Activated CD4-positive, CD25-positive, alpha-beta regulatory T cell treated with anti-CD3 and anti-CD28 coated beads, Interleukin-2, amount 50 U/mL, for 24 hours (primary cell): Measurements from ENCODE around the gene TUB.

ENCODE experiments used
- ATAC-seq, 2 donors: fragments of 150-1000 bp; cut with Tn5 transposase; one replicate each; pipeline ENCODE4 v1.10.0; 2021; ENCODE audit warnings: mild to moderate bottlenecking in 1 of 2, moderate library complexity in 1 of 2

The TUB gene

DNA sequence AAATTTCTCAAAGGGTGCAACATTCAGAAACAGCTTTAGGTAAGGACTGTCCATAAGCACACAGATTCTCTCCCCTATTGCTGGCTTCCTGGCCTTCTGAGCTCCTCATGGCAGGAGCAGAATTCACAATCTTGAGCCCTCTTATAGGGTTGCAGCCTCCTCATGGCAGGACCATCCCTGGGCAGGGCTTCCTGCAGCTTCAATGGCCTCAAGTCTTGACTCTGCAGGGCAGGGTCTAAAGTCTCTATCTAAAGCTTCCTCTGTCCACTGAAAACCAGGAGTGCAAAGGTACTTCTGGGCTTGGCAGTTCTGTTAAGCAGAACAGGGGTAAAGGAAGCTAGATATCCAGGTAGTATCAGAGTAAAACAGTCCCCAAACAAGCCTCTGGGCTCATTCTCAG is 28.7 kb downstream of the TUB start:
- no peak for ATAC-seq

DNA sequence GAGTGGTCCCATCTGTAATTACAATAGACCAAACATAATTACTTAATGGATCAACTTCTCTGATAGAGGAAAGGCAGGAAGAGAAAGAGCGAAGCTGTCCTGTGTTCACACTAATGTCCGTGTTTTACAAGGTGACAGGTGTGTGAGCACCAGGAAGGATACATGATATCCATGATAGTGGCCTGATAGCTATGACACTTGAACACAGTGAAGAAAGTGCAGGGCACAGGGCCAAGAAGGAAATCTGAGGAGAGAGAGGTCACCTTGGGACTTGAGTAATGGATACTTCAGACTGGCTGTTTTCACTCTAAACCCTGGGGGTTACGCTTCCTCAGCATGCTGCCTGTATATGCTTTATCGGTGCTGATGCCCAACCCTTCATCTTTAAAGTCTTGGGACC is 29.4 kb downstream of the TUB start:
- no peak for ATAC-seq

DNA sequence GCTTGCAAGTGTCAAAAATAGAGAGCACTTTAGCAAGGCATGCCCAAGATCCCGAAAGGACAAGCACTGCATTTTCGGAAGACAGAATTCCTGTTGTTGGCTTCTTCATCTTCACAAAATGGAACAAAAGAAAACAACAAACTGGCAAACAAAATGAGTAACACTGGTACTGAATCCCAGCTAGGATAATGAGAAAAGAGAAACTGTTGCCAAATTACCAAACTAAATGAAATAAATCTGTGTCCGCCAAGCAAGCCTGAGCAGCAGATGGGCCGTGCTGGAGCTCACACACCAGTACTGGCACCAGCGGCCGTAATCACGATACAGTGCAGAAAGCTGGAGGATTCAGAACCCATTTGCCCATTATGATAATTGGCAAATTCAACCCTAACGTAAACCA is 30.6 kb downstream of the TUB start:
- no peak for ATAC-seq

DNA sequence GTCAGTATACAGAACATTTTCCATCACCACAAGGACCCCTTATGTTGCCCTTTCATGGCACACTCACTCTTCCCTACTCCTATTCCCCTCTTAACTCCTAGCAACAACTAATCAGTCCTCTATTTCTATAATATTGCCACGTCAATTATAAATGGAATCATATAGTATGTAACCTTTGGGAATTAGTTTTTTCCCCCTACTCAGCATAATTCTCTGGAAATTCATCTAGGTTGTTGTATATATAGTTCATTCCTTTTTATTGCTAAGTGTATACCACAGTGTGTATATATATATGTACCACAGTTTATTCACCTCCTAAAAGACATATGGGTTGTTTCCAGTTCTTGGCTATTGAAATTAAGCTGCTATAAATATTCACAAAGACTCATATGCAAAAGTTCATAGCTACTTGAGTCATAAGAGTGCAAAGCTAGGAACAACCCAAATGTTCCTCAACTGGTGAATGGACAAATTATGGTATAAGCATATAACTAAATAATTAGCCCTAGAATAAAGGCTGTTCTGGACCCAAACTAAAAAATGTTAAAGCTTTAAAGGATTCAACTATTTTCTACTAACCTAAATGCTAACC is 41.3 kb downstream of the TUB start:
- no peak for ATAC-seq

- ATAC-seq, result no peak
Observed at GRCh38 chr11:8126649-8127289, 45.8 kb downstream of the TUB start.

GRCh38 chr11:8127447-8127846 is 46.4 kb downstream of the TUB start:
- no peak for ATAC-seq

GRCh38 chr11:8138526-8138925 is 57.5 kb downstream of the TUB start:
- ATAC-seq, result no peak

GRCh38 chr11:8149726-8150125 is 68.7 kb downstream of the TUB start:
- no peak for ATAC-seq
